ENCODE measurements around the gene DNAH9.

DNA sequence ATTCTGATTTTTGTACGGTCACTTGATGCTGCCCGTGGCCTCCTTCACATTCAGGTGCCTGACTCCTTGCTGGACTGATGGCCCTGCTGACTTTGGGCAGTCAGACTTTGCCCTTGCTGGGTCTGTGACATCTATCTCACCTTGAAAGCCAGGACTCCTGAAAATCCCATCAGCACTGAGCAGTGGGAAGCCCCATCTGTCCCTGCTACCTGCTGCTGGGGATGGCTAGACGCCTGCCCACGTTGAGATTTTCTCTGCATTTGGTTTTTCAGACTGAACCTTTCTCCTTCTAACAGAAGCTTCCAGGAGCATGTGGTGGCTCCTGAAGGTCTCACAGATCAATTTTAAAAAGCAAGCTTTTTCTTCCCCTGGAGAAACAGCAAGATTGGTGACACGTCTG lies 409.2 kb downstream of the DNAH9 start:
- TF ChIP-seq, protein P1, sequence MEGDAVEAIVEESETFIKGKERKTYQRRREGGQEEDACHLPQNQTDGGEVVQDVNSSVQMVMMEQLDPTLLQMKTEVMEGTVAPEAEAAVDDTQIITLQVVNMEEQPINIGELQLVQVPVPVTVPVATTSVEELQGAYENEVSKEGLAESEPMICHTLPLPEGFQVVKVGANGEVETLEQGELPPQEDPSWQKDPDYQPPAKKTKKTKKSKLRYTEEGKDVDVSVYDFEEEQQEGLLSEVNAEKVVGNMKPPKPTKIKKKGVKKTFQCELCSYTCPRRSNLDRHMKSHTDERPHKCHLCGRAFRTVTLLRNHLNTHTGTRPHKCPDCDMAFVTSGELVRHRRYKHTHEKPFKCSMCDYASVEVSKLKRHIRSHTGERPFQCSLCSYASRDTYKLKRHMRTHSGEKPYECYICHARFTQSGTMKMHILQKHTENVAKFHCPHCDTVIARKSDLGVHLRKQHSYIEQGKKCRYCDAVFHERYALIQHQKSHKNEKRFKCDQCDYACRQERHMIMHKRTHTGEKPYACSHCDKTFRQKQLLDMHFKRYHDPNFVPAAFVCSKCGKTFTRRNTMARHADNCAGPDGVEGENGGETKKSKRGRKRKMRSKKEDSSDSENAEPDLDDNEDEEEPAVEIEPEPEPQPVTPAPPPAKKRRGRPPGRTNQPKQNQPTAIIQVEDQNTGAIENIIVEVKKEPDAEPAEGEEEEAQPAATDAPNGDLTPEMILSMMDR (IDR thresholded peaks at IDR 0.05) = no peak
- no peak for TF ChIP-seq POLR2A (IDR thresholded peaks at IDR 0.05)

All from right lobe of liver (tissue), 4 donors.